Spleen (tissue), 11 donors: Measurements from ENCODE around the gene DYRK1A. TPM values are rescaled to one million over a fixed set of nuclear protein-coding genes. Genes with fewer than 3 reads are reported as not detected.
A peak's percentile ranks its signal among the peaks of the same experiment; 100 is the strongest.

Experiments used
- DNase-seq: peaks from one replicate; pipeline ENCODE4 v3.0.0-alpha.2; 2020
- H3K27ac ChIP-seq, 8 donors: fragments of 200-600 bp; sonication (generic) in 7 of 8; 1 replicate in 4 of 8; 2 replicates in 4 of 8; pipeline versions ENCODE4 v1.5.0 to v1.8.0; 2016 to 2021; ENCODE audit warnings: inconsistent platforms in 4 of 8, mild to moderate bottlenecking in 4 of 8, moderate library complexity in 1 of 8
- H3K27me3 ChIP-seq, 7 donors: fragments of 200-600 bp; sonication (generic) in 6 of 7; replicated peaks in 1 of 7; 1 replicate in 4 of 7; 2 replicates in 3 of 7; pipeline versions ENCODE4 v1.5.0 to v1.8.0; 2016 to 2021; ENCODE audit warnings: inconsistent platforms in 3 of 7, mild to moderate bottlenecking in 1 of 7
- H3K36me3 ChIP-seq, 6 donors: fragments of 200-600 bp; sonication (generic) in 5 of 6; 1 replicate in 4 of 6; 2 replicates in 2 of 6; pipeline versions ENCODE4 v1.5.0 to v1.8.0; 2016 to 2021; ENCODE audit warnings: inconsistent platforms in 2 of 6
- H3K4me1 ChIP-seq, 6 donors: fragments of 200-600 bp; sonication (generic) in 5 of 6; 1 replicate in 3 of 6; 2 replicates in 3 of 6; pipeline versions ENCODE4 v1.5.0 to v1.8.0; 2016 to 2021; ENCODE audit warnings: inconsistent platforms in 3 of 6
- H3K4me3 ChIP-seq, 8 donors: fragments of 200-600 bp; sonication (generic) in 7 of 8; 1 replicate in 4 of 8; 2 replicates in 4 of 8; pipeline versions ENCODE4 v1.5.0 to v1.8.0; 2016 to 2021; ENCODE audit warnings: inconsistent platforms in 4 of 8, mild to moderate bottlenecking in 4 of 8, moderate library complexity in 2 of 8
- H3K9me3 ChIP-seq, 8 donors: fragments of 200-600 bp; sonication (generic) in 7 of 8; 1 replicate in 4 of 8; 2 replicates in 4 of 8; pipeline versions ENCODE4 v1.5.0 to v1.8.0; 2016 to 2021; ENCODE audit warnings: inconsistent platforms in 4 of 8
- POLR2A ChIP-seq, 3 donors: fragments of 450-650 bp; IDR thresholded peaks; one replicate each; pipeline ENCODE4 v1.5.1; 2017; ENCODE audit warnings: antibody characterized with exemption in 3 of 3, mild to moderate bottlenecking in 1 of 3
- POLR2AphosphoS5 ChIP-seq, 3 donors: sonication (generic); formaldehyde crosslinking; IDR thresholded peaks; one replicate each; pipeline ENCODE4 v1.5.1; 2017; ENCODE audit warnings: antibody characterized with exemption in 3 of 3
- WGBS, 5 donors: extraction: QIAGEN DNeasy Blood & Tissue Kit in 3 of 5; methylation state at CpG; one replicate each; pipeline versions ENCODE4 v1.1.5 to v1.1.7; 2013 to 2018; 5-methylcytosine and 5-hydroxymethylcytosine counted together
- intact Hi-C: fragments of 100-400 bp; cut with DNase I; formaldehyde crosslinking; loops from one replicate; pipeline ENCODE4 v1.15.0; 2023; ENCODE audit warnings: low total_unique reads
- polyA plus RNA-seq, 3 donors: library from polyadenylated mRNA; stranded (reverse); fragments of 200-250 nt; gene quantifications; one replicate each; pipeline ENCODE4 v1.2.1, GENCODE V29; 2013
- total RNA-seq, 7 donors: library from RNA; depleted of rRNA in 3 of 7; stranded (reverse); fragments of >200 nt in 3 of 7; fragmentation: NEBNext Ultra II Directional in 4 of 7; extraction: Animal tissue kit (Norgen Biotek cat#: 25700) in 4 of 7; gene quantifications; one replicate each; pipeline versions ENCODE4 v1.1.0 to v1.2.1, GENCODE V29; 2016 to 2021
- TF ChIP-seq, protein P1 (sequence below), 11 experiments: fragments of 200-600 bp in 7 of 11; fragments of 450-650 bp in 4 of 11; sonication (generic) in 4 of 11; IDR thresholded peaks in 8 of 11; conservative IDR thresholded peaks in 3 of 11; 1 replicate in 7 of 11; 2 replicates in 4 of 11; pipeline versions ENCODE4 v1.4.0 to v1.8.0; 2016 to 2021; ENCODE audit warnings: antibody characterized with exemption in 11 of 11, inconsistent platforms in 4 of 11, mild to moderate bottlenecking in 1 of 11
- donor health status: healthy with polysubstance abuse.
- donor health status: DM: no; HTN: no; CAD: no; lungs with moderate emphysema.
- donor health status: DM: no; HTN: no; CAD: no.
- donor health status: Bipolar disorder and iron deficiency.
- donor health status: healthy.
- donor health status: DM: no; HTN: no; CAD: no.
- donor health status: DM: yes; HTN: yes; CAD: no.

Gene DYRK1A
- total and polyA plus RNA-seq, 10 donors, result 21.9 to 115 (median 95.1) TPM

DNA sequence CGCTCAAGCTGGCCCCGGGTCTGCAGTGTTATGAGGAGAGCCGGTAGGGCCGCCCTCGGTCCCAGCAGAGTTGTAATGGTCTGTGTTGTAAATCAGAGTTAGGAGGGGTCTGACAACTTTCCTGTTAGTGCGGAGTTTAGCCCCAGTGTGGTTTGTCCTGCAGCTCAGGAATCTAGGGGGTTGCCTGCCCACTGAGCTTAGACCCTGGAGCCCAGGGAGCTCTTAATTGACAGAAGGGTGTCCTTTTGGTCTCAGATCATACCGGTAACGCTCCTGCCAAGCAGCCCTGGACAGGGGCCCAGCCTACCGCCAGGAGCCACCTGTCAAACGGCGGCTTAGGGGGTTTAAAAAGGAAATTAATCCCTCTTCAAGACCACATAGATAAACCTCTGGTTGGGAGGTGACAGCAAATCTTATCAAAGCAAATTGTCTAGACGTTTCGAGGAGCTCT, 164.4 kb downstream of the DYRK1A start:
- WGBS, 5 donors, result 22 to 61% (median 40%) methylated on average over 12 to 13 of the region's 13 CpGs
- Histone ChIP-seq H3K27ac (peak overlapping the region in 1 of 8 donors; percentile 1), H3K27me3 (peaks cover 0 to 60% (median 10%) of the 10 kb centered on the region in 7 donors), H3K4me3 (no peak overlapping the region), H3K9me3 (peaks cover 0 to 11% (median under 1%) of the 10 kb centered on the region in 8 donors), H3K36me3 (no peaks in the 10 kb centered on the region), H3K4me1 (peaks cover 0 to 14% (median 2%) of the 10 kb centered on the region in 6 donors)
- TF ChIP-seq POLR2A (IDR thresholded peaks at IDR 0.05) (no peak), POLR2AphosphoS5 (IDR thresholded peaks at IDR 0.05) (no peak)
- TF ChIP-seq, protein P1, sequence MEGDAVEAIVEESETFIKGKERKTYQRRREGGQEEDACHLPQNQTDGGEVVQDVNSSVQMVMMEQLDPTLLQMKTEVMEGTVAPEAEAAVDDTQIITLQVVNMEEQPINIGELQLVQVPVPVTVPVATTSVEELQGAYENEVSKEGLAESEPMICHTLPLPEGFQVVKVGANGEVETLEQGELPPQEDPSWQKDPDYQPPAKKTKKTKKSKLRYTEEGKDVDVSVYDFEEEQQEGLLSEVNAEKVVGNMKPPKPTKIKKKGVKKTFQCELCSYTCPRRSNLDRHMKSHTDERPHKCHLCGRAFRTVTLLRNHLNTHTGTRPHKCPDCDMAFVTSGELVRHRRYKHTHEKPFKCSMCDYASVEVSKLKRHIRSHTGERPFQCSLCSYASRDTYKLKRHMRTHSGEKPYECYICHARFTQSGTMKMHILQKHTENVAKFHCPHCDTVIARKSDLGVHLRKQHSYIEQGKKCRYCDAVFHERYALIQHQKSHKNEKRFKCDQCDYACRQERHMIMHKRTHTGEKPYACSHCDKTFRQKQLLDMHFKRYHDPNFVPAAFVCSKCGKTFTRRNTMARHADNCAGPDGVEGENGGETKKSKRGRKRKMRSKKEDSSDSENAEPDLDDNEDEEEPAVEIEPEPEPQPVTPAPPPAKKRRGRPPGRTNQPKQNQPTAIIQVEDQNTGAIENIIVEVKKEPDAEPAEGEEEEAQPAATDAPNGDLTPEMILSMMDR (IDR thresholded peaks at IDR 0.05 in 8 of 11, conservative IDR thresholded peaks at IDR 0.05 in 3 of 11), result no peak
- intact Hi-C loops, result no loop called here
- no peak for DNase-seq

DNA sequence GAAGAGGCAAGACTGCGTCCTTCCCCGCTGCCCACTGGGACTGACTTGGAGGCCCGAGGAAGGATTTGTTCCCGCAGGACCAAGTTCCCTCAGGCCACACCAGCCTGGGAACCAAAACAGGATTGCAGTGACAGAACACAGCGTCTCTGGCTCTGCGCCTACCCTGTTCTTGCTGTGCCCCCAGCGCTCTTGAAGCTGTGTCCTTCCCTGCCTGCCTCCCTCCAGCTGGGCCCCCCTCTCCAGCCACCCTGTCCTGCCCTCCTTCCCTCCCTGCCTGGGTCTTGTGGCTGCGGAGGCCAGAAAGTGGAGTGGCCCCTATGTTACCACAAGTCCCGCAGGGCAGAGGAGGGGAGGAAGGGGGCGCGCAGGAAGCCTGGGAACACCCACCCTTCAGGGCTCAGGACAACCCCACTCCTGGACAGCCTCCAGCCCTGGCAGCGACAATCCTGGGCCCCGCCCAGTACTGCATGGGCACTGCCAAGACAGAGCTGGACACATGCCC, 164.9 kb downstream of the DYRK1A start:
- Histone ChIP-seq H3K4me3 (peak overlapping the region in 1 of 8 donors; percentile 19), H3K27ac (peak overlapping the region in 1 of 8 donors; percentile 1), H3K4me1 (peaks cover 0 to 14% (median 2%) of the 10 kb centered on the region in 6 donors), H3K9me3 (peaks cover 0 to 17% (median 5%) of the 10 kb centered on the region in 8 donors), H3K36me3 (no peaks in the 10 kb centered on the region), H3K27me3 (peaks cover 0 to 64% (median 10%) of the 10 kb centered on the region in 7 donors)
- intact Hi-C loops, result no loop called here
- peak; percentile 76 for DNase-seq
- 22 to 64% (median 30%) methylated on average over 12 to 13 of the region's 13 CpGs for WGBS, 5 donors
- peak in 2 of 3 donors; percentile 32 to 54 for TF ChIP-seq POLR2AphosphoS5 (IDR thresholded peaks at IDR 0.05)
- TF ChIP-seq, protein P1 (IDR thresholded peaks at IDR 0.05 in 8 of 11, conservative IDR thresholded peaks at IDR 0.05 in 3 of 11), result no peak

DNA sequence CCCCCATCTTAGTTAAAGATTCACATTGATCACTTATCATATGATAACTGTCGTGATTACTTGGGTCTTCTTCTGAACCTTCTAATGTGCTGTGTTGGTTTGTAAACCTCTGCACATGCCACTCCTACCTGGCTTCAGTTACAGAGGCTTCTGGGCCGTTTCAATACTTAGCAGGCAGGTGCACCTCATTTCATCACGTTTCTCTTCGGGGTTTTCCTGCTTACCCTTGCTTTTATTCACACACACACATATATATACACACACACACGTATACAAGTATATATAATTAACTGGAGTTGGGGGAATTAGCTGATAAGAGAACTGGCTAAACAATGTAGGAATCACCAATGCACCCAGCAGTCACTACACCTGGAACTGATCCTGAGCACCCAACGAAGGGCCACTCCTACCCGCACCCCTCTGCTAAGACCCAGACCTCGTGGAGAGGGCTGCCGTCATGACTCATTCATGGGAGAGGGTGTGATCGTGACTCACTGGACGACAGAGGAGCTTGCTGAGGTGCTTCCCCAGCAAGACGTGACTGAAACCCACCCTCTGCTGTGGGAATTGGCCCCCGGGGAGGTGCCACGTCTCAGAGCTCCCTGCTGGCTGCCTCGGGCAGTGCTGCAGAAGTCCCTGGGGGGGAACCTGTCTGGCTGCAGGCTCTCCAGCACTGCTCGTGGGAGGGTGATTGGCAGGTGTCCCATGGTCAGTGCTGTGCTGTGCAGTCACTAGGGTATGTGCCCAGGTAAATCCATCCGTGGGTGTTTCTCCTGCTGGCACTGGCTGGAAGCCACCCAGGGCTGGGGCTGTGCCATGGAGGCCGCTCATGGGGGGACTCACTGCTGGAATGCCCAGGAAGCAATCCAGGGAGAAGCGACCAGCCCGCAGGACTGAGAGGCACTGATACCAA, 166.6 kb downstream of the DYRK1A start:
- H3K27me3 ChIP-seq, result peaks cover 0 to 64% (median 10%) of the 10 kb centered on the region in 7 donors
- intact Hi-C loops, result no loop called here
- H3K4me1 ChIP-seq, result peaks cover 0 to 14% (median 2%) of the 10 kb centered on the region in 6 donors
- H3K36me3 ChIP-seq, result no peaks in the 10 kb centered on the region
- 59 to 75% (median 68%) methylated on average over 17 to 20 of the region's 20 CpGs for WGBS, 5 donors
- H3K4me3 ChIP-seq, result no peak overlapping the region
- H3K27ac ChIP-seq, result no peak overlapping the region
- DNase-seq, result no peak
- peaks cover 0 to 27% (median 12%) of the 10 kb centered on the region in 8 donors for H3K9me3 ChIP-seq
- TF ChIP-seq, protein P1 (IDR thresholded peaks at IDR 0.05 in 8 of 11, conservative IDR thresholded peaks at IDR 0.05 in 3 of 11), result no peak
- no peak for TF ChIP-seq POLR2A (IDR thresholded peaks at IDR 0.05)
- TF ChIP-seq POLR2AphosphoS5 (IDR thresholded peaks at IDR 0.05), result no peak

DNA sequence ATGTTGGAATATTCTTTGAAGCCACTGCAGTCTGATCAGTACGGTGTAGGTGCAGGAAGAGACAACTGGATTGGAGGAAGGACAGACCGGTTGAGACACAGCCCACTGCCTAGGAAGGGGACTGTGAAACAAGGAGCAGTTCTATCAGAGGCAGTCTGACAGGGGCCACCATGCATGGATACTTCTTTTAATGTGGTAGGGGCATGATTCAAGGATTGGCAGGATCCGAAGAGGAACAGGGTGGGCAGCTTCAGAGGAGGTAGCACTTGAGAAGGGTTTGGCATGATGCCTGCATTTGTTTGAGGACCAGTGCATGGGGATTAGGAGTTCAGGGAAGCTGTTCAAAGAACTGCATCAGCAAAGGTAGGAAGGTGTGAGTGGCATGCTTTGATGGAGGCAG, 167.9 kb downstream of the DYRK1A start:
- TF ChIP-seq, protein P1 (IDR thresholded peaks at IDR 0.05 in 8 of 11, conservative IDR thresholded peaks at IDR 0.05 in 3 of 11), result no peak
- TF ChIP-seq POLR2AphosphoS5 (IDR thresholded peaks at IDR 0.05) (no peak), POLR2A (IDR thresholded peaks at IDR 0.05) (no peak)
- DNase-seq, result no peak
- Histone ChIP-seq H3K4me1 (peaks cover 0 to 14% (median 2%) of the 10 kb centered on the region in 6 donors), H3K27ac (no peak overlapping the region), H3K36me3 (no peaks in the 10 kb centered on the region), H3K4me3 (no peak overlapping the region), H3K27me3 (peaks cover 0 to 64% (median 10%) of the 10 kb centered on the region in 7 donors), H3K9me3 (peaks cover 0 to 27% (median 12%) of the 10 kb centered on the region in 8 donors)
- WGBS, 5 donors, result 69 to 86% (median 76%) methylated on average over 3 of the region's 3 CpGs
- intact Hi-C loops, result no loop called here
